Measurements from ENCODE around the gene TMEM135. TPM values are rescaled to one million over a fixed set of nuclear protein-coding genes. Genes with fewer than 3 reads are reported as not detected.

The TMEM135 gene
- total RNA-seq, 1 donor from 2014 or later, result 12.6 TPM

GRCh38 chr11:87361891-87362290, 324.2 kb downstream of the TMEM135 start:
- DNase-seq (ENCODE audit: low read depth), result no peak
- no peak for TF ChIP-seq CTCF (conservative IDR thresholded peaks at IDR 0.05; ENCODE audit: low read depth, low read length)
- H3K4me3 ChIP-seq (ENCODE audit: low read depth, low read length), result no peak overlapping the region

DNA sequence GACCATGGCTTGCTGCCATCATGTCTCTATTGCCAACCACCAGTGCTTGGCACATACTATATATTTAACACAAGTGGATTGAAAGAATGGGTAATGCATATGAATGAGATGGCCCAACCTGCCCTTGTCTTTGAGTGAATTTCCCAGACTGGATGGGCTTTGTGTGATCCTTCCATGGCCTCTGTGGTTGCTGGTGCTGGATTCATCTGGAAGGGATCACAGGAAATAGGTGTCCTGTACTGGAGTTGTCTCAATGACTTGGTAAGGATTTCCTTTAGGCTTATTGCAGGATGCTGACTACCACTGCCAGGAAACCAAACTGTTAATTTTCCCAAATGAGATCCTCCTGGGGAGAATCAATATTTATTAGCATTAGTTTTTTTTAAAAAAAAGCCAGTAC, 328.6 kb downstream of the TMEM135 start:
- no peak for DNase-seq (ENCODE audit: low read depth)
- TF ChIP-seq CTCF (conservative IDR thresholded peaks at IDR 0.05; ENCODE audit: low read depth, low read length), result no peak

DNA sequence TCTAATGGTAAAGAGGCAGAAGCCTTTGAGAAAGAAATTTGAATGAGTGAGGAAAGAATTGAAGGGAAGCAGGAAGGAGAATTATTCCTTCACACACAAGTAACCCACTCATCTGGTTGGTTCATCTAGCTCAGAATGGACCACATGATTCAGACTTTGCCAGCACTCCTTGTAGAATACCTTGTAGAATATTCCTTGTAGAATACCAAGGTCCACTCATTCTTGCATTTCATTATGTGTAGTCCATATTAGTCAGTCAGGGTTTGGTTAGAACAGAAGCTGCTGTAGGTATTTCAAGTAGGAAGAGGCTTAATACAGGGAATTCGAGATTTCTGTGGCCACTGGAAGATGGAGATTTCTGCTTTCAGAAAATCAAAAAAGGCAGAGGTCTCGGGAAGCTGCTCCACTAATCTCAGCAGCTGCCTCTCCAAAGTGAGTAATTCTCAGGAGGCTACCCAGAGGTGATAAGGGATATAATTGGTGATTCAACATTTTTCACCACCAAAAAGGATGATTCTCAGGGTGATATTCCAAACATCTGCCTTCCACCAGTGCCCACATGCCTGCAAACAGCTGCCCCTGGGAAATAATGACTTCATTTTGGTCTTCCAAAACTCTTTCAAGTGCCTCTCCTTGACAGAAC, 329.1 kb downstream of the TMEM135 start:
- no peak overlapping the region for H3K4me3 ChIP-seq (ENCODE audit: low read depth, low read length)
- no peak for DNase-seq (ENCODE audit: low read depth)
- no peak for TF ChIP-seq CTCF (conservative IDR thresholded peaks at IDR 0.05; ENCODE audit: low read depth, low read length)

More for the DNA sequence above, 328.6 kb downstream of the TMEM135 start:
- no peak overlapping the region for H3K4me3 ChIP-seq (ENCODE audit: low read depth, low read length)

DNA sequence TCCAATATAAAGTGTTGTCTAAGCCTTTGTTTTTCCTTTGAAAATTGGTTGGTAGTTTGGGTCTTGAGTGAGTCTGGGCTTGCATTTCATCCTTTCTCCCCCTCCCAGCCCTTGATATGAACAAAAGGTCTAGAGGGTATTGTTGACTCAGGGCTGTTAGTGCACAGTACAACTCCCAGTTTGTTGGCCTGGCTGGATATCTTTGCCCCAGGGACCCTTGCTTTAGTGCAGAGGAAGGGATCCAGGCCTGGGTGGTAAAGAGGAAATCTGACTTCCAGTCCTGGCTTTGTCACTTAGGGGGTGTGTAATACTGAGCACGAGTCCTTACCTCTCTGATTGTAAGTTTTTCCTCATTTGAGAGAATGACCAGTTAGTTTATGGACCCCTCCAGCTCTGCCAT, 330.4 kb downstream of the TMEM135 start:
- no peak for DNase-seq (ENCODE audit: low read depth)
- no peak overlapping the region for H3K4me3 ChIP-seq (ENCODE audit: low read depth, low read length)
- TF ChIP-seq CTCF (conservative IDR thresholded peaks at IDR 0.05; ENCODE audit: low read depth, low read length), result no peak

DNA sequence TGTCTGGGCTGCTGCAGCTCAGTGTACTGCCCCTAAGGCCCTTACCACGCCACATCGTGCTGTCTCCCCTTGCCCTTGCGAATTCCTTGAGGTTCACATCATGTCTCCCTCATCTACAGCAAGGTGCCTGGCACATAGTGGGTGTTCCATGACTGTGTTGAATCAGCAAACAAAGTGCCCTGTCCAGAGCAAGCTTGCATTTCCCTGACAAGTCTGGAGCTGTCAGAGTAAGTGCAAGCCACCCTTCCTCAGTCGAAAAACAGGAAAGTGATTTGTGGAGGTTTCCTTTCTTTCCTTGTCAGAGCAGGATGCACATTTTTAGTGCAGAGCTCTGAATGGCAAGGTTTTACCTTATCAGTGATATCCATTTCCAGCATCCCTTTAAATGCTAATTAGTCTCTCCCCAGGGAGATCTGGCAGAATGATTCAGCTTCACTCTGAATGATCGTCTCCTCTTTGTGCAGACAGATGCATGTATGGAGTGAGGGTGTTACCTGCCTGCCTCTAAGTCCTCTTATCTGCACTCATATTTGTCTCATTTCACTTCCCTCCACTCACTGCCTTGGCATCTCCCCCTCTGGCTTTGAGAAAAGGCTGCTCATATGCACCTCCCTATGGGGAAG, 331.2 kb downstream of the TMEM135 start:
- TF ChIP-seq CTCF (conservative IDR thresholded peaks at IDR 0.05; ENCODE audit: low read depth, low read length), result no peak
- no peak overlapping the region for H3K4me3 ChIP-seq (ENCODE audit: low read depth, low read length)
- no peak for DNase-seq (ENCODE audit: low read depth)

DNA sequence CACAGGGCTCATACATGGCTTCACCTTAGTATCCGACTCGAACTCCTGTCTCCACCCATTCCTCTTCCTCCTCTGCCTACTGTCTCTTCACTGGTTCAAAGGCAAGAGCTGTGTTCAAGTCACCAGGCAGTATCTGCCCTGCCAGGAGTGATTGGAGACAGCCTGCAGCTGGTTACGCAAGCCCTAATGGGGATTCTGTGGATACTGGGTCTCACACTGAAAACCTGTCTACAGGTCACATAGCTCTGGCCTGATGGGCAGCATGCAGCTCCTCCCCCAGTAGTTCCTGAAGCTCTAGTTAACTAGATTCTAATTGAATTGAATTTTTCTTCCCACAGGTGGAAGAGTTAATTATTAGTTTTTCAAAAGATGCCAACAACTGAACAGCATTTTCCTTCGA, 332.2 kb downstream of the TMEM135 start:
- no peak for TF ChIP-seq CTCF (conservative IDR thresholded peaks at IDR 0.05; ENCODE audit: low read depth, low read length)
- no peak for DNase-seq (ENCODE audit: low read depth)
- no peak overlapping the region for H3K4me3 ChIP-seq (ENCODE audit: low read depth, low read length)

DNA sequence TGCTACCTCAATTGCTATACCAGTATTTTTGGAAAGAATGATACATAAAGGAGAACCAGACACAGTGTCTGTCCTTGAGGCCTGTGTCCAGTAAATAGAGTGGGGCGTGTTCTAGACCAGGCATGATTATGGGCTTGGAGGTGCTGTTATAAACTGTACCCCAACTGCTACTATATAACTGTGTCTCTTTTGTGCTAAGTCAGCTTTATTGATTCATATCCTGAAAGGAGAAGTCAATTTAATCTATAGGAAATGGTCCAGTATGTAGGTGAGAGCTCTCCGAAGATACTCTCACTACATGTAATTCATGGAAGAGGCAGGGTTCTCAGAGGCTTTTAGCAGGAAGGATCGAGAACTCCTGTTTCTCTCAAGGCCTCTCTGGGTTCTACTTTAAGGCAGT, 334.3 kb downstream of the TMEM135 start:
- no peak for DNase-seq (ENCODE audit: low read depth)
- no peak for TF ChIP-seq CTCF (conservative IDR thresholded peaks at IDR 0.05; ENCODE audit: low read depth, low read length)
- H3K4me3 ChIP-seq (ENCODE audit: low read depth, low read length), result no peak overlapping the region
